KMS-11 (cell line): Measurements from ENCODE around the gene AAK1.

Experiments
- H2AFZ ChIP-seq: fragments of 200-600 bp; sonication (generic); 2 replicates; pipeline ENCODE4 v1.6.1; 2016; ENCODE audit warnings: antibody characterized with exemption, mixed run types, low read depth
- H3K27ac ChIP-seq: fragments of 200-600 bp; sonication (generic); 2 replicates; pipeline ENCODE4 v1.6.1; 2016; ENCODE audit warnings: mild to moderate bottlenecking, mixed run types
- H3K27me3 ChIP-seq: fragments of 200-600 bp; sonication (generic); 2 replicates; pipeline ENCODE4 v1.6.1; 2017; ENCODE audit warnings: mild to moderate bottlenecking, low read depth, mixed run types, moderate library complexity; ENCODE audit not compliant: insufficient read depth
- H3K36me3 ChIP-seq: fragments of 200-600 bp; sonication (generic); 2 replicates; pipeline ENCODE4 v1.6.1; 2017; ENCODE audit warnings: mild to moderate bottlenecking, mixed run types; ENCODE audit not compliant: insufficient read depth
- H3K4me1 ChIP-seq: fragments of 200-600 bp; sonication (generic); 2 replicates; pipeline ENCODE4 v1.6.1; 2016; ENCODE audit warnings: mild to moderate bottlenecking, low read depth, mixed run types; ENCODE audit not compliant: poor library complexity, severe bottlenecking
- H3K4me2 ChIP-seq: fragments of 200-600 bp; sonication (generic); 2 replicates; pipeline ENCODE4 v1.7.0; 2016; ENCODE audit warnings: mild to moderate bottlenecking, mixed run types
- H3K4me3 ChIP-seq: fragments of 200-600 bp; sonication (generic); IDR thresholded peaks from 2 replicates; pipeline ENCODE4 v1.6.1; 2017; ENCODE audit warnings: low read depth, low read length, mixed read lengths; ENCODE audit not compliant: insufficient read depth
- H3K79me2 ChIP-seq: fragments of 200-600 bp; sonication (generic); 2 replicates; pipeline ENCODE4 v1.6.1; 2016; ENCODE audit warnings: low read depth, mixed run types; ENCODE audit not compliant: insufficient read depth
- H3K9ac ChIP-seq: fragments of 200-600 bp; sonication (generic); 2 replicates; pipeline ENCODE4 v1.6.1; 2016; ENCODE audit warnings: mild to moderate bottlenecking, mixed run types
- H4K20me1 ChIP-seq: fragments of 200-600 bp; sonication (generic); 2 replicates; pipeline ENCODE4 v1.6.1; 2016; ENCODE audit warnings: mild to moderate bottlenecking, mixed run types; ENCODE audit not compliant: insufficient read depth
- CTCF ChIP-seq: fragments of 200-600 bp; sonication (generic); conservative IDR thresholded peaks from 2 replicates; pipeline ENCODE4 v1.6.1; 2017; ENCODE audit warnings: low read depth, mild to moderate bottlenecking, antibody characterized with exemption, low read length, moderate library complexity, mixed read lengths

AAK1 gene

GRCh38 chr2:69643602-69644505, at the start of gene AAK1:
Gene AAK1, minus strand, starts transcription at chr2:69643739. Its CDS starts 699 bp downstream, at chr2:69643040.
- H3K4me3 ChIP-seq = peak within 1 kb of the TSS; percentile 20
- H3K4me1 ChIP-seq = peaks cover 69% of the 10 kb centered on the region
- no peak for TF ChIP-seq CTCF
- H3K4me2 ChIP-seq = peak within 1 kb of the TSS; percentile 84
- H2AFZ ChIP-seq = peak within 1 kb of the TSS; percentile 82
- H3K36me3 ChIP-seq = no peaks in the 10 kb centered on the region
- H3K27ac ChIP-seq = peak within 1 kb of the TSS; percentile 89
- H4K20me1 ChIP-seq = no peaks in the 10 kb centered on the region
- no peaks in the 10 kb centered on the region for H3K27me3 ChIP-seq
- H3K79me2 ChIP-seq = peaks cover 41% of the 10 kb centered on the region; the same call in 1 of the 2 replicates
- H3K9ac ChIP-seq = peak within 1 kb of the TSS; percentile 83

GRCh38 chr2:69692424-69692823, 48.9 kb upstream of the AAK1 start:
- H2AFZ ChIP-seq = no peak overlapping the region
- H4K20me1 ChIP-seq = no peaks in the 10 kb centered on the region
- no peak overlapping the region for H3K9ac ChIP-seq
- no peaks in the 10 kb centered on the region for H3K4me1 ChIP-seq
- no peak for TF ChIP-seq CTCF
- H3K4me2 ChIP-seq = no peak overlapping the region
- H3K4me3 ChIP-seq = no peak overlapping the region
- H3K79me2 ChIP-seq = no peaks in the 10 kb centered on the region
- H3K27ac ChIP-seq = no peak overlapping the region
- no peaks in the 10 kb centered on the region for H3K27me3 ChIP-seq
- no peaks in the 10 kb centered on the region for H3K36me3 ChIP-seq

- Histone ChIP-seq H3K4me3 (no peak overlapping the region), H3K4me2 (no peak overlapping the region), H2AFZ (no peak overlapping the region), H4K20me1 (no peaks in the 10 kb centered on the region), H3K36me3 (no peaks in the 10 kb centered on the region), H3K79me2 (no peaks in the 10 kb centered on the region), H3K4me1 (no peaks in the 10 kb centered on the region), H3K9ac (no peak overlapping the region), H3K27me3 (no peaks in the 10 kb centered on the region), H3K27ac (no peak overlapping the region)
- no peak for TF ChIP-seq CTCF
Observed at GRCh38 chr2:69689969-69690368, 46.4 kb upstream of the AAK1 start.

- Histone ChIP-seq H3K27ac (no peak overlapping the region), H3K27me3 (no peaks in the 10 kb centered on the region), H3K4me1 (no peaks in the 10 kb centered on the region), H3K79me2 (no peaks in the 10 kb centered on the region), H3K4me3 (no peak overlapping the region), H2AFZ (no peak overlapping the region), H3K36me3 (no peaks in the 10 kb centered on the region), H4K20me1 (no peaks in the 10 kb centered on the region), H3K4me2 (no peak overlapping the region), H3K9ac (no peak overlapping the region)
- no peak for TF ChIP-seq CTCF
Observed at GRCh38 chr2:69689466-69689865, 45.9 kb upstream of the AAK1 start.
